Esophagus muscularis mucosa (tissue), 4 donors: ENCODE results near the gene TIMM17A. TPM values are rescaled to one million over a fixed set of nuclear protein-coding genes. Genes with fewer than 3 reads are reported as not detected.

Experiments
- DNase-seq: peaks from one replicate; pipeline ENCODE4 v3.0.0-alpha.2; 2017; ENCODE audit errors: extremely low spot score
- H3K27ac ChIP-seq, 4 donors: fragments of 200-600 bp; sonication (generic); replicated peaks in 1 of 4; 1 replicate in 3 of 4; 2 replicates in 1 of 4; pipeline ENCODE4 v1.5.1; 2016 to 2019; ENCODE audit warnings: mild to moderate bottlenecking in 1 of 4
- H3K27me3 ChIP-seq, 4 donors: fragments of 200-600 bp; sonication (generic); one replicate each; pipeline versions ENCODE4 v1.5.1 to v1.6.0; 2016 to 2019
- H3K36me3 ChIP-seq, 4 donors: fragments of 200-600 bp; sonication (generic); one replicate each; pipeline ENCODE4 v1.5.1; 2016 to 2019
- H3K4me1 ChIP-seq, 4 donors: fragments of 200-600 bp; sonication (generic); one replicate each; pipeline ENCODE4 v1.5.1; 2016 to 2019
- H3K4me3 ChIP-seq, 4 donors: fragments of 200-600 bp; sonication (generic); 1 replicate in 2 of 4; 2 replicates in 2 of 4; pipeline ENCODE4 v1.5.1; 2016 to 2019; ENCODE audit warnings: mild to moderate bottlenecking in 4 of 4, moderate library complexity in 1 of 4
- H3K9me3 ChIP-seq, 4 donors: fragments of 200-600 bp; sonication (generic); 1 replicate in 3 of 4; 2 replicates in 1 of 4; pipeline ENCODE4 v1.5.1; 2016 to 2019
- CTCF ChIP-seq, 3 experiments: fragments of 200-600 bp in 2 of 3; fragments of 450-650 bp in 1 of 3; sonication (generic) in 2 of 3; IDR thresholded peaks; one replicate each; pipeline ENCODE4 v1.5.1; 2017 to 2019; ENCODE audit warnings: antibody characterized with exemption in 3 of 3, mild to moderate bottlenecking in 2 of 3, moderate library complexity in 1 of 3
- EP300 ChIP-seq: sonication (generic); formaldehyde crosslinking; IDR thresholded peaks from one replicate; pipeline ENCODE4 v1.6.1; 2017; ENCODE audit warnings: antibody characterized with exemption
- POLR2A ChIP-seq: fragments of 450-650 bp; IDR thresholded peaks from one replicate; pipeline ENCODE4 v1.6.1; 2017; ENCODE audit warnings: antibody characterized with exemption, moderate library complexity, mild to moderate bottlenecking, low read depth
- POLR2AphosphoS5 ChIP-seq, 2 donors: sonication (generic); formaldehyde crosslinking; IDR thresholded peaks; one replicate each; pipeline ENCODE4 v1.6.1; 2017; ENCODE audit warnings: antibody characterized with exemption in 2 of 2
- WGBS: methylation state at CpG from one replicate; pipeline ENCODE4 v1.1.5; 2018; 5-methylcytosine and 5-hydroxymethylcytosine counted together
- intact Hi-C: fragments of 100-400 bp; cut with DNase I; formaldehyde crosslinking; loops from one replicate; pipeline ENCODE4 v1.15.1; 2023
- total RNA-seq, 4 donors: library from RNA; depleted of rRNA; stranded (reverse); fragments of >200 nt; gene quantifications; one replicate each; pipeline versions ENCODE4 v1.1.0 to v1.2.1, GENCODE V29; 2016

Gene TIMM17A
- total RNA-seq, 4 donors from 2014 or later = 30.7 to 46.1 (median 32.4) TPM

GRCh38 chr1:202013603-202014002 is 58.3 kb downstream of the TIMM17A start:
- no peak for DNase-seq
- intact Hi-C loops = no loop called here
- Histone ChIP-seq H3K27me3 (peaks cover 0 to 8% (median 0%) of the 10 kb centered on the region in 4 donors), H3K4me3 (no peak overlapping the region), H3K27ac (no peak overlapping the region), H3K36me3 (peaks cover 0 to 9% (median 0%) of the 10 kb centered on the region in 4 donors), H3K4me1 (peaks cover 0 to 5% (median 2%) of the 10 kb centered on the region in 4 donors), H3K9me3 (no peaks in the 10 kb centered on the region)
- TF ChIP-seq POLR2AphosphoS5 (IDR thresholded peaks at IDR 0.05) (no peak), CTCF (IDR thresholded peaks at IDR 0.05) (no peak), POLR2A (no peak), EP300 (no peak)
- 95% methylated on average over 10 of the region's 12 CpGs for WGBS

- Histone ChIP-seq H3K27me3 (peaks cover 0 to 8% (median 0%) of the 10 kb centered on the region in 4 donors), H3K9me3 (no peaks in the 10 kb centered on the region), H3K4me3 (no peak overlapping the region), H3K4me1 (peaks cover 0 to 5% (median 2%) of the 10 kb centered on the region in 4 donors), H3K27ac (no peak overlapping the region), H3K36me3 (peaks cover 0 to 7% (median 0%) of the 10 kb centered on the region in 4 donors)
- WGBS = 86% methylated on average over 6 of the region's 6 CpGs
- intact Hi-C loops = no loop called here
- TF ChIP-seq EP300 (no peak), POLR2AphosphoS5 (IDR thresholded peaks at IDR 0.05) (no peak), POLR2A (no peak), CTCF (IDR thresholded peaks at IDR 0.05) (no peak)
- no peak for DNase-seq
Measured at GRCh38 chr1:202014060-202014459, 58.8 kb downstream of the TIMM17A start.

GRCh38 chr1:202014915-202015661 is 59.8 kb downstream of the TIMM17A start:
- H3K27ac ChIP-seq = no peak overlapping the region
- TF ChIP-seq POLR2A (no peak), CTCF (IDR thresholded peaks at IDR 0.05) (no peak), POLR2AphosphoS5 (IDR thresholded peaks at IDR 0.05) (no peak)
- intact Hi-C loops = no loop called here

GRCh38 chr1:202015662-202015937 is 60.3 kb downstream of the TIMM17A start:
- TF ChIP-seq EP300 = no peak
- no peak for TF ChIP-seq CTCF (IDR thresholded peaks at IDR 0.05)
- no peaks in the 10 kb centered on the region for H3K4me1 ChIP-seq
- H3K9me3 ChIP-seq = no peaks in the 10 kb centered on the region
- H3K27ac ChIP-seq = no peak overlapping the region
- peaks cover 0 to 8% (median 0%) of the 10 kb centered on the region in 4 donors for H3K27me3 ChIP-seq
- H3K36me3 ChIP-seq = peaks cover 0 to 7% (median 0%) of the 10 kb centered on the region in 4 donors
- intact Hi-C loops = no loop called here
- H3K4me3 ChIP-seq = no peak overlapping the region
- DNase-seq = no peak
- 85% methylated on average over 3 of the region's 3 CpGs for WGBS

More at GRCh38 chr1:202014915-202015661, 59.8 kb downstream of the TIMM17A start:
- no peak for DNase-seq
- Histone ChIP-seq H3K9me3 (no peaks in the 10 kb centered on the region), H3K4me1 (no peaks in the 10 kb centered on the region), H3K36me3 (peaks cover 0 to 7% (median 0%) of the 10 kb centered on the region in 4 donors), H3K4me3 (no peak overlapping the region), H3K27me3 (peaks cover 0 to 8% (median 0%) of the 10 kb centered on the region in 4 donors)
- 89% methylated on average over 16 of the region's 17 CpGs for WGBS
